GM13977 (cell line): ENCODE results near the gene ACAP2.
"Not testable (repeated sequence)": the region's sequence is repeated elsewhere in the genome, so short reads cannot be mapped to it uniquely, and the experiment has no call there.

ENCODE experiments used
- DNase-seq: peaks from one replicate; pipeline ENCODE4 v3.0.0; 2012; ENCODE audit warnings: low spot score
- CTCF ChIP-seq: IDR thresholded peaks from 2 replicates; pipeline ENCODE4 v1.5.1; 2012; ENCODE audit warnings: mild to moderate bottlenecking, control low read depth; ENCODE audit not compliant: insufficient read depth; ENCODE audit errors: extremely low read depth, missing control alignments
- in situ Hi-C: fragments of 300-500 bp; cut with MboI; formaldehyde crosslinking; loops from one replicate; pipeline ENCODE4 v1.12.0; 2022; ENCODE audit warnings: low sequenced_read_pairs, low pct_unique_long_range_greater_than_20kb, mixed read lengths, inconsistent platforms; ENCODE audit not compliant: unreplicated experiment

ACAP2 gene

DNA sequence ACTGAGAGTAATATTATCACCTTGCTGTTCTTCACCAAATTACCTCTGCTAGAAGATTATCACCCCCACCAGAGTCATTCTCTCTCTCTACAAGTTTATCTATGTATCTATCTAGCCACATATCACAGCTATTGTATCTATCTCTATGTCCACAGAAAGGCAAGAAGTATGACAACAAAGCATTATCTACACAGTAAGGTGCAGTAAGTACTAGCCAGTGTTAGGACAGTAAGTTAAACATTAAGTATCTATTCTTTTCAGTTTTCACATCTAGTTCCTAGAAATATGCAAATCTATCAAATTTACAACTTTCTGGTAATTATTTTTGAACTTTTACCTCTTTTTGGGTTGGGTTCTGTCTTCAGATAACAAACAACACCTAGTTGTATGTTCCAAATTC lies 145.4 kb downstream of the ACAP2 start:
- no peak for TF ChIP-seq CTCF
- DNase-seq: no peak
- in situ Hi-C loops: no loop called here

- TF ChIP-seq CTCF: no peak
- in situ Hi-C loops: no loop called here
- DNase-seq: no peak
Measured at GRCh38 chr3:195296662-195297061, 146.2 kb downstream of the ACAP2 start.

DNA sequence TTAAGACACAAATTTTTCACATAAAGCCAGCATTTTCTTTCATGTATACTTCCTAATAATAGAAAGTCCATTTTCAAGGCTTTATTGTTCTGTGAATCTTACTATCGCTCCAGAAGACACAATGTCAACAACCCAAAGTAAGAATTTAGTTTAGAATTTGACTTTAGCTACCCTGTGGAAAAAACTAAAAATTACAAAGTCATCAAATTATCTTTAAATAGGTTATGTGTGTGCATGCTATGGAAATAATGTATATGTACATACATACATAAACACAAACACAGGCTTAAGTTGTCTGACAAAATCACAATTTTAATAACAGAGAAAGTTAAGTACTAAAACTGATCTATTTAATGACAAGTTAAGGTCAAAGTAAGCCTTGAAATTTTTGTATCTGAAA lies 151.7 kb downstream of the ACAP2 start:
- no peak for DNase-seq
- in situ Hi-C loops: no loop called here
- no peak for TF ChIP-seq CTCF

DNA sequence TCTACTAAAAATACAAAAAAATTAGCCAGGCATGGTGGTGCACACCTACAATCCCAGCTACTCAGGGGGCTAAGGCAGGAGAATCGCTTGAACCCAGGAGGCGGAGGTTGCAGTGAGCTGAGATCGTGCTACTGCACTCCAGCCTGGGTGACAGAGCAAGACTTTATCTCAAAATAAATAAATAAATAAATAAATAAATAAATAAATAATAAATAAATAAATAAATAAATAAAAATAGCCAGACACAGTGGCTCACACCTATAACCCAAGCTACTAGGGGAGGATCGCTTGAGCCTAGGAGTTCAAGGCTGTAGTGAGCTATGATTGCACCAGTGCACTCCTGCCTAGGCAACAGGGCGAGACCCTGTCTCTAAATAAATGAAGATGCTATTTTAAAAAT lies 152.2 kb downstream of the ACAP2 start:
- in situ Hi-C loops, DNase-seq: not testable (repeated sequence)

GRCh38 chr3:195286115-195286872 lies 156.5 kb downstream of the ACAP2 start:
- DNase-seq: no peak
- in situ Hi-C loops: no loop called here
- TF ChIP-seq CTCF: no peak

- DNase-seq: no peak
- no peak for TF ChIP-seq CTCF
- in situ Hi-C loops: no loop called here
Measured at GRCh38 chr3:195285372-195285771, 157.4 kb downstream of the ACAP2 start.

GRCh38 chr3:195284842-195285241 lies 158.0 kb downstream of the ACAP2 start:
- in situ Hi-C loops: no loop called here
- no peak for DNase-seq
- TF ChIP-seq CTCF: no peak
